RWPE2 (cell line): ENCODE data around the gene KXD1.

Experiments used
- ATAC-seq: fragments of 200-7000 bp; cut with Tn5 transposase; 3 replicates; pipeline ENCODE4 v1.9.1; 2021; ENCODE audit warnings: low read depth
- DNase-seq: peaks from one replicate; pipeline ENCODE4 v3.0.0-alpha.2; 2020; ENCODE audit warnings: low spot score
- H3K27ac ChIP-seq: fragments of 450-650 bp; 2 replicates; pipeline ENCODE4 v1.5.1; 2017; ENCODE audit warnings: mild to moderate bottlenecking; ENCODE audit not compliant: poor library complexity, severe bottlenecking
- H3K27me3 ChIP-seq: fragments of 250-450 bp; sonication (Bioruptor Pico); 2 replicates; pipeline ENCODE4 v1.5.1; 2021; ENCODE audit warnings: mild to moderate bottlenecking, moderate library complexity; ENCODE audit not compliant: insufficient read depth, poor library complexity, severe bottlenecking
- H3K36me3 ChIP-seq: fragments of 250-450 bp; sonication (Bioruptor Pico); 2 replicates; pipeline ENCODE4 v1.5.1; 2020; ENCODE audit warnings: low read depth, mild to moderate bottlenecking, moderate library complexity
- H3K4me1 ChIP-seq: fragments of 250-450 bp; sonication (Bioruptor Pico); 2 replicates; pipeline ENCODE4 v1.5.1; 2021; ENCODE audit warnings: mild to moderate bottlenecking, moderate library complexity; ENCODE audit not compliant: insufficient read depth, poor library complexity, severe bottlenecking
- H3K4me3 ChIP-seq: fragments of 250-450 bp; sonication (Bioruptor Pico); 2 replicates; pipeline ENCODE4 v1.5.1; 2021; ENCODE audit warnings: mild to moderate bottlenecking, moderate library complexity; ENCODE audit not compliant: severe bottlenecking
- H3K9me3 ChIP-seq: fragments of 250-450 bp; sonication (Bioruptor Pico); 2 replicates; pipeline ENCODE4 v1.5.1; 2021; ENCODE audit warnings: mild to moderate bottlenecking, moderate library complexity; ENCODE audit not compliant: severe bottlenecking
- CTCF ChIP-seq: fragments of 450-650 bp; IDR thresholded peaks from one replicate; pipeline ENCODE4 v1.5.1; 2017; ENCODE audit warnings: mild to moderate bottlenecking, moderate library complexity; ENCODE audit not compliant: poor library complexity, severe bottlenecking

KXD1 gene

GRCh38 chr19:18616023-18616422 is 58.4 kb downstream of the KXD1 start:
- no peaks in the 10 kb centered on the region for H3K9me3 ChIP-seq
- no peak overlapping the region for H3K27ac ChIP-seq
- no peak overlapping the region for H3K4me3 ChIP-seq
- ATAC-seq (no peak), DNase-seq (no peak)
- peaks cover 39% of the 10 kb centered on the region for H3K27me3 ChIP-seq
- TF ChIP-seq CTCF = no peak
- H3K4me1 ChIP-seq = no peaks in the 10 kb centered on the region
- H3K36me3 ChIP-seq = no peaks in the 10 kb centered on the region

GRCh38 chr19:18617562-18617961 is 59.9 kb downstream of the KXD1 start:
- Histone ChIP-seq H3K36me3 (no peaks in the 10 kb centered on the region), H3K4me1 (no peaks in the 10 kb centered on the region), H3K27ac (no peak overlapping the region), H3K27me3 (peaks cover 25% of the 10 kb centered on the region), H3K9me3 (no peaks in the 10 kb centered on the region), H3K4me3 (no peak overlapping the region)
- ATAC-seq (no peak), DNase-seq (no peak)
- no peak for TF ChIP-seq CTCF

- Histone ChIP-seq H3K27me3 (peaks cover 18% of the 10 kb centered on the region), H3K36me3 (no peaks in the 10 kb centered on the region), H3K9me3 (no peaks in the 10 kb centered on the region), H3K27ac (no peak overlapping the region), H3K4me3 (no peak overlapping the region), H3K4me1 (no peaks in the 10 kb centered on the region)
- TF ChIP-seq CTCF = no peak
- DNase-seq = no peak
- no peak for ATAC-seq
Observed at GRCh38 chr19:18618236-18618635, 60.6 kb downstream of the KXD1 start.
